MCF 10A (cell line): ENCODE data around the gene TET3. TPM values are rescaled to one million over a fixed set of nuclear protein-coding genes. Genes with fewer than 3 reads are reported as not detected.

Experiments used
- BruUV-seq: library from RNA; stranded (reverse); fragments of 400-500 nt; replicated peaks from 2 replicates; lab custom pipeline; 2021; lab: Mats Ljungman, UMichigan
- CTCF ChIA-PET: fragments of 300-600 bp; sonication (Branson Sonifier 250); formaldehyde crosslinking; extraction: SDS; loops from one replicate; lab custom pipeline; 2021; ENCODE audit warnings: antibody characterized with exemption, inconsistent platforms; lab: Yijun Ruan, JAX
- POLR2A ChIA-PET: fragments of 300-600, 350-650 bp; sonication (Branson Sonifier 250); formaldehyde crosslinking; extraction: SDS; loops from one replicate; lab custom pipeline; 2020; ENCODE audit warnings: antibody characterized with exemption, inconsistent platforms; lab: Yijun Ruan, JAX
- DNase-seq: peaks from one replicate; pipeline ENCODE4 v3.0.0-alpha.2; 2018; ENCODE audit not compliant: unreplicated experiment
- H3K27ac Mint-ChIP-seq: one replicate; pipeline ENCODE4 v1.8.0; 2022; ENCODE audit warnings: mild to moderate bottlenecking, low read depth, mixed read lengths; ENCODE audit not compliant: unreplicated experiment
- H3K27me3 Mint-ChIP-seq: one replicate; pipeline ENCODE4 v1.8.0; 2022; ENCODE audit warnings: mixed read lengths; ENCODE audit not compliant: insufficient read depth, unreplicated experiment
- H3K36me3 Mint-ChIP-seq: one replicate; pipeline ENCODE4 v1.8.0; 2022; ENCODE audit warnings: mild to moderate bottlenecking, moderate library complexity, mixed read lengths; ENCODE audit not compliant: insufficient read depth, unreplicated experiment
- H3K4me1 Mint-ChIP-seq: one replicate; pipeline ENCODE4 v1.8.0; 2022; ENCODE audit warnings: mixed read lengths; ENCODE audit not compliant: insufficient read depth, unreplicated experiment
- H3K4me3 Mint-ChIP-seq: one replicate; pipeline ENCODE4 v1.8.0; 2022; ENCODE audit warnings: mild to moderate bottlenecking, moderate library complexity, mixed read lengths; ENCODE audit not compliant: unreplicated experiment
- H3K9me3 Mint-ChIP-seq: one replicate; pipeline ENCODE4 v1.8.0; 2022; ENCODE audit warnings: mixed read lengths; ENCODE audit not compliant: unreplicated experiment
- intact Hi-C: fragments of 100-400 bp; cut with micrococcal nuclease; formaldehyde crosslinking; loops from 2 replicates; pipeline ENCODE4 v1.14.1; 2022
- total RNA-seq: library from RNA; stranded (reverse); gene quantifications from 2 replicates; pipeline ENCODE4 v1.2.3, GENCODE V29; 2022
- TF ChIP-seq, protein P1 (sequence below): fragments of 200-600 bp; IDR thresholded peaks from one replicate; pipeline ENCODE4 v1.8.0; 2022; ENCODE audit warnings: antibody characterized with exemption, mild to moderate bottlenecking; ENCODE audit not compliant: unreplicated experiment

Gene TET3
- total RNA-seq, 1 experiment from 2014 or later, result 17.5 TPM

DNA sequence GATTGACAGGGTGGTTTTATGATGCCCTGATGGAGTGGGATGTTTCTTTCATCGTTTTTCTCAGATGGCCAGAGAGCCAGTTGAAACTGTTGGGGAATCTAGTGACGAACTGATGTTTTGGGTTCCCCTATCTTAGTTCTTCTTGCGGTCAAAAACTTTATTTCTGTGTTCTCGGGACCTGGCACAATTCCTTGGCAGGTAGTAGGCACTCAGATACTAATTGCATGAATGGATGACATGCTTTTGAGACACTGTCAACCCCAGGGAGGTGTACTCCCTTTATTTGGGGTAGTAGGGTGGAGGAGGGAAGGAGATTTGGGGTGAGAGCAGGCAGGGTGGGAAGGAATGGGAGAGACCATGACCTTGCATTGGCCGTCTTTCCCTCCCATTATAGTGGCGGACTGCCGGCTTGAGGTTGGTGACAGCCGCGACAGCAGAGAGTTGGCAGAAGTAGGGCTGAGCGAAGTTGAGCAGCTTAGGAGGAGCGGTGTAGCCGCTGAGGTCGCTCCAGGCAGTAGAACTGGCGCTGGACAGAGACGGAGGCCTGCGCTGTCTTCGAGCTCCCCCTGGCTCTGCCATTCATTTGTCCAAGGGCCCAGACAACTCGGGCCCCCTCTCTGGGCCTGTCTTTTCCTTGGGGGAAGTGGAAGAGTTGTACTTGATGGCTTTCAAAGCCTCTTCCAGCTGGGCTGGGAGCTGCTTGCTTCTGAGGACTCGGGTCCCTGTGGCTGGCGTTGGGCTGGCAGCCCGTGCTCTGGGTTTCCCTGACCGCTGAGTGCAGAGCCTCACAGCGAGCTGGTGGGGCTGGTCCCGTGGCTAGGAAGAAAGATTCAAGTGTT lies 2.6 kb downstream of the TET3 start:
- no peak overlapping the region for H3K27ac Mint-ChIP-seq
- TF ChIP-seq, protein P1, sequence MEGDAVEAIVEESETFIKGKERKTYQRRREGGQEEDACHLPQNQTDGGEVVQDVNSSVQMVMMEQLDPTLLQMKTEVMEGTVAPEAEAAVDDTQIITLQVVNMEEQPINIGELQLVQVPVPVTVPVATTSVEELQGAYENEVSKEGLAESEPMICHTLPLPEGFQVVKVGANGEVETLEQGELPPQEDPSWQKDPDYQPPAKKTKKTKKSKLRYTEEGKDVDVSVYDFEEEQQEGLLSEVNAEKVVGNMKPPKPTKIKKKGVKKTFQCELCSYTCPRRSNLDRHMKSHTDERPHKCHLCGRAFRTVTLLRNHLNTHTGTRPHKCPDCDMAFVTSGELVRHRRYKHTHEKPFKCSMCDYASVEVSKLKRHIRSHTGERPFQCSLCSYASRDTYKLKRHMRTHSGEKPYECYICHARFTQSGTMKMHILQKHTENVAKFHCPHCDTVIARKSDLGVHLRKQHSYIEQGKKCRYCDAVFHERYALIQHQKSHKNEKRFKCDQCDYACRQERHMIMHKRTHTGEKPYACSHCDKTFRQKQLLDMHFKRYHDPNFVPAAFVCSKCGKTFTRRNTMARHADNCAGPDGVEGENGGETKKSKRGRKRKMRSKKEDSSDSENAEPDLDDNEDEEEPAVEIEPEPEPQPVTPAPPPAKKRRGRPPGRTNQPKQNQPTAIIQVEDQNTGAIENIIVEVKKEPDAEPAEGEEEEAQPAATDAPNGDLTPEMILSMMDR, result no peak
- POLR2A ChIA-PET, result interaction anchor here (1.2 to 1.9 kb wide), 4 partner anchors 13 to 218 kb away, joined by 3 to 6 read pairs (median 4); partner anchors contain the start of gene MOB1A
- H3K4me1 Mint-ChIP-seq, result peaks cover 52% of the 10 kb centered on the region
- no peaks in the 10 kb centered on the region for H3K9me3 Mint-ChIP-seq
- no TSS peak for BruUV-seq
- H3K4me3 Mint-ChIP-seq, result peak overlapping the region; percentile 74
- H3K36me3 Mint-ChIP-seq, result peaks cover 33% of the 10 kb centered on the region
- DNase-seq, result no peak
- CTCF ChIA-PET, result interaction anchor here (0.5 to 1.2 kb wide), 3 partner anchors 9 to 163 kb away, joined by 3 to 7 read pairs (median 4); no protein-coding TSS in a partner anchor
- intact Hi-C loops, result loop anchor here (10.0 kb wide), 1 partner anchor 133 kb away; no protein-coding TSS in a partner anchor
- H3K27me3 Mint-ChIP-seq, result no peaks in the 10 kb centered on the region

DNA sequence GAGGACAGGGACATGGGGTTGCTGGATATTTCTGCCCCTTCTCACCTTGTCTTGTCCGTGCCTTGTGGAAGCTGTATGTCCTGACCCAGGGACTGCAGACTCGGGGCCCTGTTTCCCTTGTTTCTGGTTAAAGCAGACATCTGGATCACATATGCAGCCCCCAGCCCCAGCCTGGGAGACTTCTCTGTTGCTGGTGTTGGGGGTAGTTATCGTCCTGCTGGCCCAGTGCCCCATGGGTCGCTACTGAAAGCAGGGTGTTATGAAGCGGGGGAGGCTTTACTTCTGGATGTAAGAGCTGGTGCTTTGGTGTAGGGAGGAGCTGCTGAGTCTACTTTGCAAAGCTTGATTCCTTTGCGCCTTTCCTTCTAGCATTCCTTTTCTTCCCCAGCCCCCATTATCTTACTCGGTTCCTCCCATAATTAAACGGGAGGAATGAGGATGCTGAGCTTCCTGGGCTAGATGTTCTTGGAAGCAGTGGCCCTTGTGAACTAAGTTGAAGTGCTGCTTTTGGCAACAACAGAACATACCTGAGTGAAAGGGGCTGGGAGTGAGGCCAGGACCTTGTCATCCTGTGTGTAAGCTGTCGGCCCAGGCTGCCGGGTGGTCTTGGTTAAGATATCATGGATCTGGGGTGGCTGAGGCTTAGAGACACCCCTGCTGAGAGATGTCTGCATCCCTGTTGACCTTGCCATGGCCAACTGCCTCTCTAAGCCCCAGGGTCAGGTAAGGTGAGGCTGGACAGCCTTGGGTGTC lies 3.4 kb downstream of the TET3 start:
- H3K27ac Mint-ChIP-seq, result no peak overlapping the region
- ChIA-PET CTCF (interaction anchor here (0.8 to 1.2 kb wide), 3 partner anchors 9 to 164 kb away, joined by 3 to 7 read pairs (median 4); no protein-coding TSS in a partner anchor), POLR2A (interaction anchor here (0.6 to 1.9 kb wide), 5 partner anchors 8 to 190 kb away, joined by 3 to 6 read pairs (median 3); partner anchors contain the start of genes MOB1A and STAMBP)
- peaks cover 47% of the 10 kb centered on the region for H3K4me1 Mint-ChIP-seq
- no TSS peak for BruUV-seq
- peak overlapping the region; percentile 74 for H3K4me3 Mint-ChIP-seq
- peaks cover 33% of the 10 kb centered on the region for H3K36me3 Mint-ChIP-seq
- no peaks in the 10 kb centered on the region for H3K27me3 Mint-ChIP-seq
- TF ChIP-seq, protein P1, result no peak
- no peak for DNase-seq
- intact Hi-C loops, result loop anchor here (10.0 kb wide), 1 partner anchor 133 kb away; no protein-coding TSS in a partner anchor
- H3K9me3 Mint-ChIP-seq, result no peaks in the 10 kb centered on the region

DNA sequence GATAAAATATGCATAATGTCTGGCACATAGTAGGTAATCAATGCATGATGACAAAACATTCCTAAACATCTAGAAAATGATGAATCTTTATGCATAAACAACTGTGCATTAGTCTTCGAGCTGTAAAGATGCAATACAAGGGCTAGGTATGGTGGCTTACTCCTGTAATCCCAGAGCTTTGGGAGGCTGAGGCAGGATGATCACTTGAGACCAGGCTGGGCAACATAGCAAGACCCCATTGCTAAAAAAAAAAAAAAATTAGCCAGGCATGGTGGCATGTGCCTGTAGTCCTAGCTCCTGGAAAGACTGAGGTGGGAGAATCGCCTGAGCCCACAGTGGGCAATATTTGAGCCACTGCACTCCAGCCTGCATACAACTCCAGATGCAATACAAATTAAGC lies 5.3 kb downstream of the TET3 start:
- TF ChIP-seq, protein P1, result no peak
- H3K27ac Mint-ChIP-seq, result no peak overlapping the region
- H3K4me1 Mint-ChIP-seq, result peaks cover 53% of the 10 kb centered on the region
- H3K4me3 Mint-ChIP-seq, result no peak overlapping the region
- DNase-seq, result no peak
- no peaks in the 10 kb centered on the region for H3K27me3 Mint-ChIP-seq
- BruUV-seq, result no TSS peak
- POLR2A ChIA-PET, result interaction anchor here (1.1 kb wide), 1 partner anchor 11 kb away, joined by 3 read pairs; no protein-coding TSS in a partner anchor
- intact Hi-C loops, result loop anchor here (10.0 kb wide), 1 partner anchor 135 kb away; no protein-coding TSS in a partner anchor
- H3K9me3 Mint-ChIP-seq, result no peaks in the 10 kb centered on the region
- peaks cover 33% of the 10 kb centered on the region for H3K36me3 Mint-ChIP-seq
- CTCF ChIA-PET, result interaction anchor here (0.6 kb wide), 1 partner anchor 98 kb away, joined by 3 read pairs; no protein-coding TSS in a partner anchor
